NB4 (cell line): ENCODE results near the gene RPAP2.

ENCODE experiments used
- CTCF ChIP-seq: IDR thresholded peaks from one replicate; pipeline ENCODE4 v1.5.1; 2012; ENCODE audit warnings: low read depth, low read length
- MYC ChIP-seq: IDR thresholded peaks from 2 replicates; pipeline ENCODE4 v1.6.1; 2011; ENCODE audit warnings: low read depth, low read length
- POLR2A ChIP-seq: IDR thresholded peaks from 2 replicates; pipeline ENCODE4 v1.6.1; 2011; ENCODE audit warnings: mild to moderate bottlenecking; ENCODE audit not compliant: insufficient read length; ENCODE audit errors: extremely low read depth

- no peak for TF ChIP-seq POLR2A
- TF ChIP-seq CTCF: no peak
- no peak for TF ChIP-seq MYC
Measured at GRCh38 chr1:92324784-92325183, 25.9 kb downstream of the RPAP2 start.
